PC-3 (cell line): ENCODE measurements around the gene PFKFB2. TPM values are rescaled to one million over a fixed set of nuclear protein-coding genes. Genes with fewer than 3 reads are reported as not detected.

ENCODE experiments used
- ATAC-seq: fragments of 200-7000 bp; cut with Tn5 transposase; 2 replicates; pipeline ENCODE4 v1.9.1; 2020; ENCODE audit warnings: mild to moderate bottlenecking, moderate library complexity
- BruUV-seq: library from RNA; stranded (reverse); fragments of 400-500 nt; replicated peaks from 2 replicates; lab custom pipeline; 2021; lab: Mats Ljungman, UMichigan
- CTCF ChIA-PET: fragments of 300-600 bp; sonication (Branson Sonifier 250); formaldehyde crosslinking; loops from one replicate; lab custom pipeline; 2022; ENCODE audit warnings: antibody characterized with exemption; lab: Charles Lee
- POLR2A ChIA-PET: fragments of 300-600 bp; sonication (Branson Sonifier 250); formaldehyde crosslinking; loops from one replicate; lab custom pipeline; 2022; ENCODE audit warnings: antibody characterized with exemption; ENCODE audit not compliant: unreplicated experiment; lab: Charles Lee
- DNase-seq: peaks from one replicate; pipeline ENCODE4 v3.0.0-alpha.2; 2015
- H2AFZ ChIP-seq: fragments of 300-600 bp; sonication (generic); 2 replicates; pipeline ENCODE4 v1.6.0; 2016; ENCODE audit warnings: antibody characterized with exemption, low read length
- H3F3A ChIP-seq: fragments of 300-600 bp; sonication (generic); one replicate; pipeline ENCODE4 v1.6.0; 2017; ENCODE audit warnings: antibody characterized with exemption, low read length, control low read depth, mild to moderate bottlenecking; ENCODE audit not compliant: unreplicated experiment
- H3K27ac ChIP-seq: fragments of 300-600 bp; sonication (generic); 2 replicates; pipeline ENCODE4 v1.5.1; 2016; ENCODE audit warnings: mild to moderate bottlenecking, low read length
- H3K27me3 ChIP-seq: fragments of 300-600 bp; sonication (generic); 2 replicates; pipeline ENCODE4 v1.6.1; 2016; ENCODE audit warnings: low read length, mixed read lengths
- H3K36me3 ChIP-seq: fragments of 300-600 bp; sonication (generic); 2 replicates; pipeline ENCODE4 v1.6.1; 2016; ENCODE audit warnings: low read depth, mixed run types, low read length, mixed read lengths
- H3K4me1 ChIP-seq: fragments of 300-600 bp; sonication (generic); 2 replicates; pipeline ENCODE4 v1.5.1; 2016; ENCODE audit warnings: low read length; ENCODE audit not compliant: insufficient read depth
- H3K4me2 ChIP-seq: fragments of 300-600 bp; sonication (generic); 2 replicates; pipeline ENCODE4 v1.6.0; 2016; ENCODE audit warnings: low read length
- H3K4me3 ChIP-seq: fragments of 300-600 bp; sonication (generic); 2 replicates; pipeline ENCODE4 v1.5.1; 2016; ENCODE audit warnings: mild to moderate bottlenecking, low read length, mixed read lengths
- H3K79me2 ChIP-seq: fragments of 300-600 bp; sonication (generic); 2 replicates; pipeline ENCODE4 v1.6.1; 2017; ENCODE audit warnings: low read length, mixed read lengths
- H3K9ac ChIP-seq: fragments of 300-600 bp; sonication (generic); 2 replicates; pipeline ENCODE4 v1.6.0; 2016; ENCODE audit warnings: mild to moderate bottlenecking, low read length
- H3K9me2 ChIP-seq: fragments of 300-600 bp; sonication (generic); replicated peaks from 2 replicates; pipeline ENCODE4 v1.6.1; 2016; ENCODE audit warnings: mixed run types, low read length, mixed read lengths
- H3K9me3 ChIP-seq: fragments of 300-600 bp; sonication (generic); 2 replicates; pipeline ENCODE4 v1.6.1; 2016; ENCODE audit warnings: low read length, mixed read lengths
- H4K20me1 ChIP-seq: fragments of 300-600 bp; sonication (generic); 2 replicates; pipeline ENCODE4 v1.6.1; 2016; ENCODE audit warnings: low read length, mixed read lengths
- EZH2 ChIP-seq: fragments of 300-600 bp; sonication (generic); IDR thresholded peaks from one replicate; pipeline ENCODE4 v1.6.1; 2017; ENCODE audit warnings: antibody characterized with exemption, mild to moderate bottlenecking, low read length; ENCODE audit not compliant: unreplicated experiment
- EZH2phosphoT487 ChIP-seq: fragments of 300-600 bp; sonication (generic); IDR thresholded peaks from 2 replicates; pipeline ENCODE4 v1.6.1; 2018; ENCODE audit warnings: mild to moderate bottlenecking, antibody characterized with exemption, low read length, borderline replicate concordance
- intact Hi-C: fragments of 100-400 bp; cut with micrococcal nuclease; formaldehyde crosslinking; loops from 2 replicates; pipeline ENCODE4 v1.9.0; 2023
- total RNA-seq: library from RNA; depleted of rRNA; stranded (reverse); fragments of >200 nt; gene quantifications from 2 replicates; pipeline ENCODE4 v1.2.3, GENCODE V29; 2014
- TF ChIP-seq, protein P1 (sequence below): fragments of 300-600 bp; sonication (generic); conservative IDR thresholded peaks from 2 replicates; pipeline ENCODE4 v1.5.1; 2017; ENCODE audit warnings: antibody characterized with exemption, low read depth, mild to moderate bottlenecking, low read length

PFKFB2 gene
- total RNA-seq, 1 experiment from 2014 or later = 48.6 TPM

DNA sequence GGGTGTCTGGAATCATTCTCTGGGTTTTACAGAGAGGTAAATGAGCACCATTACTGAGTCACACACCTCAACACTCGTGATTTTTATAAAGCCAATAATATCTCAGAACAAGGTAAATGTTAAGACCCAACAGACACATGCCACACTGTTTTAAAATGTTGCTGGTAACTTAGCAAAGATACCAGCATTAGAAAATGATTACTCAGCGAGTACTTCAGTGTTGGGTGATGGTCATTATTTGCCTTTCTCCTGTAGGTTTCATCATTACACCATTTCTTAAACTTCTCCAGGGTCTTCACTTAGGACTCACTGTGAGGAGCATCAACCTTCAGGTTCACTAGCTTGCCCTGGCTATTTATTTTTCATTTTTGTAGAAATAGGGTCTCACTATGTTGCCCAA, 28.7 kb downstream of the PFKFB2 start:
- H2AFZ ChIP-seq = no peak overlapping the region
- H3K4me1 ChIP-seq = peaks cover 21% of the 10 kb centered on the region
- no peaks in the 10 kb centered on the region for H4K20me1 ChIP-seq
- peaks cover 5% of the 10 kb centered on the region; the same call in 1 of the 2 replicates for H3K36me3 ChIP-seq
- BruUV-seq = no TSS peak
- intact Hi-C loops = no loop called here
- CTCF ChIA-PET = no interaction called here
- no peaks in the 10 kb centered on the region for H3K79me2 ChIP-seq
- no peak overlapping the region for H3K27ac ChIP-seq
- no peaks in the 10 kb centered on the region for H3K9me2 ChIP-seq
- no peaks in the 10 kb centered on the region for H3F3A ChIP-seq
- H3K27me3 ChIP-seq = no peaks in the 10 kb centered on the region
- POLR2A ChIA-PET = no interaction called here
- TF ChIP-seq EZH2phosphoT487 (no peak), EZH2 (no peak)
- TF ChIP-seq, protein P1, sequence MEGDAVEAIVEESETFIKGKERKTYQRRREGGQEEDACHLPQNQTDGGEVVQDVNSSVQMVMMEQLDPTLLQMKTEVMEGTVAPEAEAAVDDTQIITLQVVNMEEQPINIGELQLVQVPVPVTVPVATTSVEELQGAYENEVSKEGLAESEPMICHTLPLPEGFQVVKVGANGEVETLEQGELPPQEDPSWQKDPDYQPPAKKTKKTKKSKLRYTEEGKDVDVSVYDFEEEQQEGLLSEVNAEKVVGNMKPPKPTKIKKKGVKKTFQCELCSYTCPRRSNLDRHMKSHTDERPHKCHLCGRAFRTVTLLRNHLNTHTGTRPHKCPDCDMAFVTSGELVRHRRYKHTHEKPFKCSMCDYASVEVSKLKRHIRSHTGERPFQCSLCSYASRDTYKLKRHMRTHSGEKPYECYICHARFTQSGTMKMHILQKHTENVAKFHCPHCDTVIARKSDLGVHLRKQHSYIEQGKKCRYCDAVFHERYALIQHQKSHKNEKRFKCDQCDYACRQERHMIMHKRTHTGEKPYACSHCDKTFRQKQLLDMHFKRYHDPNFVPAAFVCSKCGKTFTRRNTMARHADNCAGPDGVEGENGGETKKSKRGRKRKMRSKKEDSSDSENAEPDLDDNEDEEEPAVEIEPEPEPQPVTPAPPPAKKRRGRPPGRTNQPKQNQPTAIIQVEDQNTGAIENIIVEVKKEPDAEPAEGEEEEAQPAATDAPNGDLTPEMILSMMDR = no peak
- ATAC-seq = no peak
- H3K4me3 ChIP-seq = no peak overlapping the region
- no peak for DNase-seq
- H3K9me3 ChIP-seq = no peaks in the 10 kb centered on the region
- no peak overlapping the region for H3K4me2 ChIP-seq
- H3K9ac ChIP-seq = no peak overlapping the region

- intact Hi-C loops = loop anchor here (1.0 to 2.0 kb wide), 3 partner anchors 237 to 415 kb away; partner anchors contain the start of gene CD55
- Histone ChIP-seq H3K27ac (no peak overlapping the region), H3F3A (no peaks in the 10 kb centered on the region), H2AFZ (no peak overlapping the region), H3K79me2 (no peaks in the 10 kb centered on the region), H3K27me3 (no peaks in the 10 kb centered on the region), H3K4me1 (peaks cover 16% of the 10 kb centered on the region), H3K9ac (no peak overlapping the region), H3K36me3 (no peaks in the 10 kb centered on the region), H3K9me3 (no peaks in the 10 kb centered on the region), H3K4me2 (no peak overlapping the region), H4K20me1 (no peaks in the 10 kb centered on the region), H3K4me3 (no peak overlapping the region), H3K9me2 (no peaks in the 10 kb centered on the region)
- BruUV-seq = no TSS peak
- ChIA-PET POLR2A (interaction anchor here (0.6 to 1.0 kb wide), 2 partner anchors 237 to 387 kb away, joined by 3 read pairs; partner anchors contain the start of gene CD55), CTCF (interaction anchor here (0.6 to 2.1 kb wide), 5 partner anchors 237 to 415 kb away, joined by 3 to 20 read pairs (median 7); partner anchors contain the start of gene CD55)
- TF ChIP-seq EZH2phosphoT487 (no peak), EZH2 (no peak)
- TF ChIP-seq, protein P1 = no peak
- DNase-seq (no peak), ATAC-seq (peak; percentile 25)
Measured at GRCh38 chr1:207084232-207084631, 31.2 kb downstream of the PFKFB2 start.

- H3K4me3 ChIP-seq = no peak overlapping the region
- POLR2A ChIA-PET = interaction anchor here (1.0 kb wide), 1 partner anchor 237 kb away, joined by 3 read pairs; the partner anchor contains the start of gene CD55
- H3K9me2 ChIP-seq = no peaks in the 10 kb centered on the region
- ATAC-seq = peak; percentile 89
- BruUV-seq = no TSS peak
- no peaks in the 10 kb centered on the region for H3K36me3 ChIP-seq
- no peak overlapping the region for H3K4me2 ChIP-seq
- DNase-seq = peak; percentile 95
- TF ChIP-seq EZH2phosphoT487 (no peak), EZH2 (no peak)
- TF ChIP-seq, protein P1 = peak; percentile 94
- H3K27ac ChIP-seq = no peak overlapping the region
- H3K4me1 ChIP-seq = peaks cover 13% of the 10 kb centered on the region
- H3K79me2 ChIP-seq = no peaks in the 10 kb centered on the region
- intact Hi-C loops = loop anchor here (1.0 to 2.0 kb wide), 3 partner anchors 236 to 415 kb away; partner anchors contain the start of gene CD55
- H3K9me3 ChIP-seq = no peaks in the 10 kb centered on the region
- H2AFZ ChIP-seq = no peak overlapping the region
- CTCF ChIA-PET = interaction anchor here (0.6 to 2.1 kb wide), 5 partner anchors 237 to 415 kb away, joined by 3 to 20 read pairs (median 7); partner anchors contain the start of gene CD55
- no peak overlapping the region for H3K9ac ChIP-seq
- no peaks in the 10 kb centered on the region for H3F3A ChIP-seq
- H3K27me3 ChIP-seq = no peaks in the 10 kb centered on the region
- H4K20me1 ChIP-seq = no peaks in the 10 kb centered on the region
Measured at GRCh38 chr1:207084701-207085180, 31.7 kb downstream of the PFKFB2 start.
